Activated CD4-positive, alpha-beta T cell treated with anti-CD3 and anti-CD28 coated beads for 36 hours (primary cell): ENCODE measurements around the gene FLVCR2. TPM values are rescaled to one million over a fixed set of nuclear protein-coding genes. Genes with fewer than 3 reads are reported as not detected.

Experiments
- ATAC-seq: fragments of 200-7000 bp; cut with Tn5 transposase; one replicate; pipeline ENCODE4 v1.10.0; 2021; ENCODE audit warnings: mild to moderate bottlenecking, moderate library complexity
- CTCF ChIA-PET: fragments of 350-600 bp; sonication (Branson Sonifier 250); formaldehyde crosslinking; loops from one replicate; lab custom pipeline; 2021; ENCODE audit warnings: antibody characterized with exemption; lab: Charles Lee
- POLR2A ChIA-PET: fragments of 350-600 bp; sonication (Branson Sonifier 250); formaldehyde crosslinking; loops from one replicate; lab custom pipeline; 2021; ENCODE audit warnings: antibody characterized with exemption, inconsistent platforms; lab: Charles Lee
- DNase-seq: peaks from one replicate; pipeline ENCODE4 v3.0.0-alpha.2; 2020
- H3K27ac Mint-ChIP-seq: one replicate; pipeline ENCODE4 v1.8.0; 2021; ENCODE audit warnings: mixed read lengths
- H3K27me3 Mint-ChIP-seq: one replicate; pipeline ENCODE4 v1.8.0; 2021; ENCODE audit warnings: mixed read lengths
- H3K36me3 Mint-ChIP-seq: one replicate; pipeline ENCODE4 v1.8.0; 2021; ENCODE audit warnings: low read depth, mixed read lengths
- H3K4me1 Mint-ChIP-seq: one replicate; pipeline ENCODE4 v1.8.0; 2021; ENCODE audit warnings: mixed read lengths
- H3K4me3 Mint-ChIP-seq: one replicate; pipeline ENCODE4 v1.8.0; 2021; ENCODE audit warnings: mild to moderate bottlenecking, moderate library complexity, mixed read lengths
- H3K9me3 Mint-ChIP-seq: one replicate; pipeline ENCODE4 v1.8.0; 2021; ENCODE audit warnings: low read depth, mixed read lengths
- intact Hi-C, 2 experiments: fragments of 100-400 bp; cut with DNase I in 1 of 2; cut with micrococcal nuclease in 1 of 2; formaldehyde crosslinking; loops; one replicate each; pipeline versions ENCODE4 v1.14.2 to v1.15.1; 2022 to 2024; cut with DNase I, micrococcal nuclease
- total RNA-seq, 2 experiments: library from RNA; stranded (reverse); gene quantifications; one replicate each; pipeline ENCODE4 v1.2.3, GENCODE V29; 2021

FLVCR2 gene
- total RNA-seq, 2 experiments from 2014 or later = 2.2 to 3.2 TPM

DNA sequence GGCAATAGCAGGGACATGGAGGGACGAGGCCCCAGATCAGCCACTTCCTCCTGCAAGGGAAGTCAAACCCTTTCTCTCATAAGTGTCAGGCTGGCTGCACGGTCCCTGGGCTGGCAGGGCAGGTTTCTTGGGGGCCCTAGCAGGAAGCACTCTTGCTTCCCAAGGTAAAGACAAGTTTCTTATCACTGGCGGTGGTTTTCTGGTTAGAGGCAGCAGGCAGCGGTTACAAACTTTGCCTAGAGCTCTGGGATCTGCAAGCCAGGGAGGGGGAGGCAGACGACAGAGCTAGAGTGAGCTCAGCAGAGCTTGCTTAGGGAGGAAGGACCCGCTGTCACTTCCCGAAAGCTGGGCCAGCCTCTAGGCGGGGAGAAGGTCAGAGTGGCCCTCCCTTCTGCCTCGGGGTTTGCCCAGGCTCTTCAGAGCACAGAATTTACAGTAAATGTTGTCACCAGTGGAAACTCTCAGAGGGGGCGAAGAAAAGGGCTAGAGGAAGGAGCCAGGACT is 35.8 kb upstream of the FLVCR2 start:
- Mint-ChIP-seq H3K9me3 (no peaks in the 10 kb centered on the region), H3K36me3 (peaks cover 68% of the 10 kb centered on the region), H3K27ac (peak overlapping the region; percentile 98), H3K27me3 (no peaks in the 10 kb centered on the region), H3K4me1 (peaks cover 85% of the 10 kb centered on the region), H3K4me3 (peak overlapping the region; percentile 59)
- peak; percentile 95 for DNase-seq
- intact Hi-C loops = loop anchor here (1.0 to 5.0 kb wide), 7 partner anchors 17 to 365 kb away; partner anchors contain the start of genes BATF (in 2 of the 2), TMED10 (in 1 of the 2) and TTLL5 (in 1 of the 2)
- ChIA-PET CTCF (interaction anchor here (0.6 to 8.8 kb wide), 20 partner anchors 9 to 1488 kb away, joined by 3 to 98 read pairs (median 4); partner anchors contain the start of genes BATF and FLVCR2), POLR2A (interaction anchor here (0.6 to 3.5 kb wide), 11 partner anchors 11 to 204 kb away, joined by 3 to 35 read pairs (median 6); partner anchors contain the start of genes BATF, ERG28 and TTLL5)
- peak; percentile 86 for ATAC-seq

DNA sequence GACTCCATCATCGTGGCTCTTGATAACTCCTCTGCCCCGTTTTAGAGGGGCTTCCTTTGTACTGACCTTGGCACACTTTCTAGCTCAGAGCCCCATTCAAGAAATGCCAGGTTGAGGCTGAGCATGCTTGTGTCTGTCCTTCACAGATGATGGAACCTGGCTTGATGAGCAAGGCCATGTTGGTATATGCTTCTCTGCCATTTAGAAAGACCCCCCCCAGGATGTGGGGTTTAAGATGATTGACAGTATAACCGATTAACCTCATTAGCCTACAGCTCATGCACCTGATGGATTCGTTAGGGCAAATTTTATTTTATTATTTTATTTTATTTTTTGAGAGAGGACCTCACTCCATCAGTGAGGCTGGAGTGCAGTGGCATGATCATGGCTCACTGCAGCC is 35.2 kb upstream of the FLVCR2 start:
- H3K9me3 Mint-ChIP-seq = no peaks in the 10 kb centered on the region
- ATAC-seq (peak; percentile 6), DNase-seq (no peak)
- peaks cover 69% of the 10 kb centered on the region for H3K36me3 Mint-ChIP-seq
- H3K27me3 Mint-ChIP-seq = no peaks in the 10 kb centered on the region
- ChIA-PET CTCF (interaction anchor here (0.7 to 8.8 kb wide), 15 partner anchors 9 to 293 kb away, joined by 3 to 98 read pairs (median 5); partner anchors contain the start of genes BATF and FLVCR2), POLR2A (interaction anchor here (0.5 to 3.5 kb wide), 11 partner anchors 12 to 204 kb away, joined by 3 to 35 read pairs (median 6); partner anchors contain the start of genes BATF, ERG28 and TTLL5)
- H3K4me1 Mint-ChIP-seq = peaks cover 87% of the 10 kb centered on the region
- H3K4me3 Mint-ChIP-seq = peak overlapping the region; percentile 59
- peak overlapping the region; percentile 98 for H3K27ac Mint-ChIP-seq
- intact Hi-C loops = loop anchor here in 1 of 2 experiments (1.0 to 5.0 kb wide), 4 partner anchors 16 to 366 kb away; partner anchors contain the start of genes TMED10 and TTLL5

DNA sequence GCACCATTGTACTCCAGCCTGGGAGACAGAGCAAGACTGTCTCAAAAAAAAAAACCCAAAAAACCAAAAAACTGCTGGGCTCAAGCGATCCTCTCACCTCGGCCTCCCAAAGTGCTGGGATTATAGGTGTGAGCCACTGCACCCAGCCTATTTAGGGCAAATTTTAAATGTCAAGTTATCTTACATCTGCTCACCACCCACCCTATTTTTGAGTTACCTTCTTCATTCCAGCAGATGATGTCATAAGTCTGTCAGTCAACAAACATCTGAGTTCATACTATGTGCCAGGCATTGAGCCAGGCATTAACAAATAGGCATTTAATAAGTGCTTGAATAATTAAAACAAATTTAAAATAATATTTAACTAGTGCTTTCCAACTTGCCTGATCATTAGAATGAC is 34.6 kb upstream of the FLVCR2 start:
- DNase-seq (peak; percentile 27), ATAC-seq (no peak)
- peaks cover 87% of the 10 kb centered on the region for H3K4me1 Mint-ChIP-seq
- intact Hi-C loops = loop anchor here in 1 of 2 experiments (1.0 to 5.0 kb wide), 4 partner anchors 16 to 366 kb away; partner anchors contain the start of genes TMED10 and TTLL5
- no peaks in the 10 kb centered on the region for H3K9me3 Mint-ChIP-seq
- H3K4me3 Mint-ChIP-seq = peak overlapping the region; percentile 52
- H3K27ac Mint-ChIP-seq = peak overlapping the region; percentile 98
- H3K27me3 Mint-ChIP-seq = no peaks in the 10 kb centered on the region
- H3K36me3 Mint-ChIP-seq = peaks cover 70% of the 10 kb centered on the region
- ChIA-PET CTCF (interaction anchor here (0.6 to 8.8 kb wide), 9 partner anchors 13 to 1308 kb away, joined by 3 to 98 read pairs (median 6); no protein-coding TSS in a partner anchor), POLR2A (interaction anchor here (0.5 to 3.5 kb wide), 6 partner anchors 12 to 23 kb away, joined by 3 to 35 read pairs (median 16); partner anchors contain the start of gene BATF)

DNA sequence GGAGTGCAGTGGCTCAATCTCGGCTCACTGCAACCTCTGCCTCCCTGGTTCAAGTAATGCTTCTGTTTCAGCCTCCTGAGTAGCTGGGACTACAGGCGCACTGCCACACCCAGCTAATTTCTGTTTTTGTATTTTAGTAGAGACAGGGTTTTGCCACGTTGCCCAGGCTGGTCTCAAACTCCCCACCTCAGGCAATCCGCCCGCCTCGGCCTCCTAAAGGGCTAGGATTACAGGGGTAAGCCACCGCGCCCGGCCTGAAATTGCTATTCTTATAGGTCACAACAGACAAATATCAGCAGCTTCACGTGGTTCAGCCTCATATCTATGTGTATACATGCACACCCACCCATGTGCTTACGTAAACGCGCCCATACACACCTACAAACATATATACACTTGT is 32.5 kb upstream of the FLVCR2 start:
- Mint-ChIP-seq H3K27me3 (no peaks in the 10 kb centered on the region), H3K4me1 (peaks cover 86% of the 10 kb centered on the region), H3K27ac (peak overlapping the region; percentile 83), H3K4me3 (no peak overlapping the region), H3K9me3 (no peaks in the 10 kb centered on the region), H3K36me3 (peaks cover 52% of the 10 kb centered on the region)
- DNase-seq = no peak
- intact Hi-C loops = no loop called here
- ATAC-seq = no peak
- ChIA-PET POLR2A (no interaction called here), CTCF (interaction anchor here (0.7 to 8.8 kb wide), 3 partner anchors 16 to 57 kb away, joined by 3 to 98 read pairs (median 3); no protein-coding TSS in a partner anchor)

- intact Hi-C loops = no loop called here
- no peaks in the 10 kb centered on the region for H3K9me3 Mint-ChIP-seq
- peaks cover 80% of the 10 kb centered on the region for H3K4me1 Mint-ChIP-seq
- H3K4me3 Mint-ChIP-seq = no peak overlapping the region
- ChIA-PET CTCF (interaction anchor here (0.5 to 8.8 kb wide), 2 partner anchors 14 to 54 kb away, joined by 3 to 98 read pairs; no protein-coding TSS in a partner anchor), POLR2A (interaction anchor here (0.6 kb wide), 1 partner anchor 10 kb away, joined by 3 read pairs; no protein-coding TSS in a partner anchor)
- ATAC-seq = no peak
- peaks cover 41% of the 10 kb centered on the region for H3K36me3 Mint-ChIP-seq
- peak overlapping the region; percentile 92 for H3K27ac Mint-ChIP-seq
- DNase-seq = peak; percentile 6
- no peaks in the 10 kb centered on the region for H3K27me3 Mint-ChIP-seq
Observed at GRCh38 chr14:75547552-75548250, 30.7 kb upstream of the FLVCR2 start.

DNA sequence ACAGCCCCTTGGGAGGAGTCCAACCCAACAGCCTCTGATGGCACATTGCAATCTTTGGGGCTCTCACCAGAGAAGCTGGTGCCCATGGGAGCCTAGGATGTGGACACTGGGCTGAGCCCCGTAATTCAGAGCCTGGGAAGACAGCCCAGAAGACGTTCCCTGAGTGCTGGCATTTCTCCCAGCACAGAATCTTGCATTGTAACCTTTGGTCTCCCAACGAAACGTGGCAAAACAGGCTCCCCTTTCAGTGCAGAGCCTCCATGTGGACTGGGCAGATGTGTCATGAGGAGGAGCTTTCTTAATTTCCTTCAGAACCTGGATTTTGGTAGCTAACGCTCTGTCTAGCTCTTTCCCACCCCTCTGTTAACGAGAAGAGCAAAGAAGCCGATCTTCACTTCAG is 29.9 kb upstream of the FLVCR2 start:
- CTCF ChIA-PET = interaction anchor here (0.5 to 1.6 kb wide), 7 partner anchors 9 to 106 kb away, joined by 3 to 7 read pairs (median 4); no protein-coding TSS in a partner anchor
- peaks cover 41% of the 10 kb centered on the region for H3K36me3 Mint-ChIP-seq
- peak overlapping the region; percentile 92 for H3K27ac Mint-ChIP-seq
- peaks cover 79% of the 10 kb centered on the region for H3K4me1 Mint-ChIP-seq
- DNase-seq = no peak
- H3K4me3 Mint-ChIP-seq = peak overlapping the region; percentile 39
- peak; percentile 17 for ATAC-seq
- intact Hi-C loops = no loop called here
- no peaks in the 10 kb centered on the region for H3K27me3 Mint-ChIP-seq
- POLR2A ChIA-PET = interaction anchor here (0.6 kb wide), 1 partner anchor 9 kb away, joined by 3 read pairs; no protein-coding TSS in a partner anchor
- no peaks in the 10 kb centered on the region for H3K9me3 Mint-ChIP-seq

- Mint-ChIP-seq H3K9me3 (no peaks in the 10 kb centered on the region), H3K36me3 (peaks cover 39% of the 10 kb centered on the region), H3K4me1 (peaks cover 79% of the 10 kb centered on the region), H3K27ac (peak overlapping the region; percentile 92), H3K4me3 (no peak overlapping the region), H3K27me3 (no peaks in the 10 kb centered on the region)
- CTCF ChIA-PET = interaction anchor here (0.7 to 1.6 kb wide), 7 partner anchors 8 to 105 kb away, joined by 3 to 7 read pairs (median 4); no protein-coding TSS in a partner anchor
- intact Hi-C loops = no loop called here
- ATAC-seq (peak; percentile 78), DNase-seq (peak; percentile 67)
- POLR2A ChIA-PET = no interaction called here
Observed at GRCh38 chr14:75549169-75549568, 29.3 kb upstream of the FLVCR2 start.

DNA sequence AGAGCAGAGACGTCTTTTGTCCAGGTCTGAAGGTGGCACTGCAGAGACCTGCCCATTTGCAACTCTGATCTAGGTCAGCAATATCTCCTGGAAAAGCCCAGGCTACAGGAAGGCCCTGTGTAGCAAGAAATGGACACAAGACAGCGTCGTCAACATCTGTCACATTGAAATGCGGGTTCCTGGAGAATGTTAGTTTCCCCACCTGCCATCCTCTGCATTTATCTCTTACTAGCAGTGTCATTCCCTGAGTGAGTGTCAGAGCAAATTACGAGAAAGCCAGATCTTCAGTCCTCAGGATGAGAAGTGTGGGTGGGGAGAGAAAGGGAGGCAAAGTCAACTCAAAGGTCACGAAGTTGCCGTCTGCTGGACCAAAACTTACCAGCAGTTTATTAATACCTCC is 27.4 kb upstream of the FLVCR2 start:
- intact Hi-C loops = no loop called here
- peaks cover 28% of the 10 kb centered on the region for H3K36me3 Mint-ChIP-seq
- ATAC-seq = peak; percentile 2
- ChIA-PET CTCF (interaction anchor here (1.0 to 1.7 kb wide), 2 partner anchors 11 to 62 kb away, joined by 3 to 5 read pairs; no protein-coding TSS in a partner anchor), POLR2A (interaction anchor here (1.0 kb wide), 1 partner anchor 11 kb away, joined by 3 read pairs; no protein-coding TSS in a partner anchor)
- peaks cover 82% of the 10 kb centered on the region for H3K4me1 Mint-ChIP-seq
- no peaks in the 10 kb centered on the region for H3K9me3 Mint-ChIP-seq
- H3K4me3 Mint-ChIP-seq = peak overlapping the region; percentile 5
- peak overlapping the region; percentile 92 for H3K27ac Mint-ChIP-seq
- no peak for DNase-seq
- no peaks in the 10 kb centered on the region for H3K27me3 Mint-ChIP-seq

DNA sequence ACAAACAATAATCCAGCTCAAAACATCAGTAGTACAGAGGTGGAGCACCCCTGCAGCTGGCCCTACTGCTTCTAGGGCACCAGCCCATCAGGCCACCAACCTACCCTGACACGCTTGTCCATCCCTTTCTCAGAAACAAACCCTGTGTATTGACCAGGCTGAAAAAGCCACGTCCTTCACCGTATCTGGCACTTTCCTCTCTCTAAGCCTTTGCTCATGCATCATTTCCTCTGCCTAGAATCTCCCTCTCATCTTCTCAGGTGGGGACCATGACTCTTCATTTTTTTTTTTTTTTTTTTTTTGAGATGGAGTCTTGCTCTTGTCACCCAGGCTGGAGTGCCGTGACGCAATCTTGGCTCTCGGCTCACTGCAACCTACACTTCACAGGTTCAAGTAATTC is 25.3 kb upstream of the FLVCR2 start:
- Mint-ChIP-seq H3K4me3 (no peak overlapping the region), H3K27ac (no peak overlapping the region), H3K9me3 (peaks cover 3% of the 10 kb centered on the region), H3K36me3 (peaks cover 8% of the 10 kb centered on the region), H3K4me1 (peaks cover 74% of the 10 kb centered on the region), H3K27me3 (no peaks in the 10 kb centered on the region)
- ChIA-PET CTCF (interaction anchor here (0.7 to 1.6 kb wide), 5 partner anchors 10 to 36 kb away, joined by 3 to 5 read pairs (median 4); no protein-coding TSS in a partner anchor), POLR2A (interaction anchor here (0.6 kb wide), 1 partner anchor 14 kb away, joined by 3 read pairs; no protein-coding TSS in a partner anchor)
- intact Hi-C loops = no loop called here
- DNase-seq (no peak), ATAC-seq (no peak)

DNA sequence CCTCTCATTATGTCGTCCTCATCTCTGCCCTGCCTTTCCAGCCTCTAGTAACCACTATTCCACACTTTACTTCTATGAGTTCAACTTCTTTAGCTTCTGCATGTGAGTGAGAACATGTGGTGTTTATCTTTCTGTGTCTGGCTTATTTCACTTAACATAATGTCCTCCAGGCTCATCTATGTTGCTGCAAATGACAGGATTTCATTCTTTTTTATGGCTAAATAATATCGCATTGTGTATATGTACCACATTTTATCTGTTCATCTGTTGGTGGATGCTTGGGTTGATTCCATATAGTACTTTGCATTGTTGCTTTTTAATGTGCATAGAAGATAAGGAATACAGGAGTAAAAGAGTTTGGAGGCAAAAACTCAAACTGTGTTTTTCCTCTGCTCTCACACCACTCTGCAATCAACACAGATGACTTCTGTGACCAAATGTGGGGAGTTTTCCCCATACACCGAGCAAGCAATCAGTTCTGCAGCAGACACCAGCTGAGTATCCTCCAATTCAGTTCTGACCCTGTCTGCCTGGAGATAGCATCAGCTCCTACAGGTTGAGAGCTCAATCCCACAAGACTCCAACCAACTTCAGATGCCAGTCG is 24.6 kb upstream of the FLVCR2 start:
- peaks cover 4% of the 10 kb centered on the region for H3K36me3 Mint-ChIP-seq
- H3K27ac Mint-ChIP-seq = no peak overlapping the region
- peaks cover 73% of the 10 kb centered on the region for H3K4me1 Mint-ChIP-seq
- H3K4me3 Mint-ChIP-seq = no peak overlapping the region
- H3K9me3 Mint-ChIP-seq = peaks cover 3% of the 10 kb centered on the region
- ATAC-seq (no peak), DNase-seq (no peak)
- intact Hi-C loops = no loop called here
- CTCF ChIA-PET = interaction anchor here (0.7 to 1.6 kb wide), 5 partner anchors 11 to 648 kb away, joined by 4 to 5 read pairs (median 4); no protein-coding TSS in a partner anchor
- no peaks in the 10 kb centered on the region for H3K27me3 Mint-ChIP-seq
- POLR2A ChIA-PET = interaction anchor here (0.7 kb wide), 1 partner anchor 15 kb away, joined by 3 read pairs; no protein-coding TSS in a partner anchor
